Smooth muscle cell of the pulmonary artery (primary cell): ENCODE results near the gene PPM1A. TPM values are rescaled to one million over a fixed set of nuclear protein-coding genes. Genes with fewer than 3 reads are reported as not detected.

Experiments used
- total RNA-seq: library from RNA; depleted of rRNA; stranded (reverse); fragments of >200 nt; gene quantifications from 2 replicates; pipeline ENCODE4 v1.2.3, GENCODE V29; 2014

Gene PPM1A
- total RNA-seq: 32.5 and 33.9 TPM in 2 replicates

DNA sequence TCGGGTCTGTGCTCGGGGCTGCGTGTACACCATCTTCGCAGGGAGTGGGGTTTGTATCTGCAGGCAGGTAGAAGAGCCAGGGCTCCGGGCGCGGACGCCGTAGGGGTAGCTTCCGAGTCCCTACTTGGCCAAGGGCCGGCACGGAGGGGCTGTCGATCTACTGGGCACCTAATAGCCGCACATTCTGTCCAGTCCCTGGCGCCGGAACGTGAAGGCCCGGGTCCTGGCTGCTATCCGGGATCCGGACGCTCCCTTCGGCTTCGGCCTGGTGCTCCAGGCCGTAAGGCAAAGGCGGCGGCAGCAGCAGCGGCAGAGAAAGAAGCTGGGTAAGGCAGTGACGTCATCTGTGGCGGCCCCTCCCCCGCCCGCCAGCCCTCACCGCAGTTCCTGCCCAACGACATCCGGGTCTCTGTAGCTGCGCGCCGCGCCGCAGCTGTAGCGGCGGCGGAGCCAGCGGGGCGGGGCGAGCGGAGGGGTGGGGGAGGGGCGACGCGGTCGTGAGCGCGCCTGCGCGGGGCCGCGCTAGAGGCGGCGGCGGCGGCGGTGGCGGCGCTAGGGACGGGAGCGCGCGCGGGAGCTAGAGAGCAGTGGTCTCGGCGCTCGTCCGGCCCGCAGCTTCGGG lies at the start of gene PPM1A:
Gene PPM1A, plus strand, starts transcription at position 525 of the 622 bp plus-strand sequence. CDS start 33,483 bp downstream, outside the sequence.

Other genes starting within 250 kb of the PPM1A start
- gene PCNX4, start 157.3 kb upstream of the PPM1A start, total RNA-seq: 77.3 and 88.4 TPM in 2 replicates
- gene DHRS7, start 83.8 kb upstream of the PPM1A start, total RNA-seq: 48.4 and 62.8 TPM in 2 replicates
- not detected in 2 replicates for gene C14orf39, start 236.8 kb downstream of the PPM1A start, total RNA-seq